ENCODE data around the gene ANKRD35. TPM values are rescaled to one million over a fixed set of nuclear protein-coding genes. Genes with fewer than 3 reads are reported as not detected.

The ANKRD35 gene
- total RNA-seq, 3 donors from 2014 or later (not counting 1 experiment from before 2014, with no cell fraction given) = 0.14 to 0.23 (median 0.23) TPM

DNA sequence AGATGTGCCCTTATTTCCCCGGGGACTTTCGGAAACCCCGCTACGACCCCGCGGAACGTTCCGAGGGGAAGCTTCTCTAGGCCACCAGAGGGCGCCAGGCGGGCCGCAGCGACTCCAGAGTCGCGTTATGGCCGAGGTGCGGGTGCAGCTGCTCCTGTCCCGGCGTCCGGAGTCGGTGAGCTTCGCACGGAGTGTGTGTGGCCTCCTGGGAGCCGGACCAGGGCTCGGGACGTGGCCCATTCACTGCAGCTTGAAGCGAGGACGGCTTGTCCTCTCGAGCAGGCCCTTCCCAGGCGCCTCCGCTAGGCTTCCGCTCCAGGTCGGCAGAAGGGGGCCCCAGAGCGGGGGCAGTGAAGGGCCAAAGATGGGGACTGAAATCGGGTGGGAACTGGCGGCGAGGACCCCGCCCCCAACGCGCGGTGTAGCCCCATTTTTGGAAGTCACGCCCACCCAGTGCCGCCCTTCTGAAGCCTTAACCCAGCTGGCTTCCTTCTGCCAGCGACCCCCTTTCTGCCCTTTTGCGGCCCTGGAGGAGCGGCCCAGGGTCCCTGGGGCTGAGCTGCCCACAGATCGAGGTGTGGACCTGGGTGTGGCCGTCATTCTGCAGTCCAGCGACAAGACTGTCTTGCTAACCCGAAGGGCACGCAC, 40.0 kb downstream of the ANKRD35 start, which contains the start of gene NUDT17:
Gene NUDT17 (plus strand): TSS at position 117 of the 648 bp plus-strand sequence. CDS start 11 bp downstream, at position 128.
- Histone ChIP-seq H3K27me3 (ENCODE audit: control insufficient read depth, insufficient read depth, low read length) (no peaks in the 10 kb centered on the region), H3K4me1 (ENCODE audit: control insufficient read depth, insufficient read depth, low read length) (peaks cover 20% of the 10 kb centered on the region), H3K27ac (ENCODE audit: low read length) (peak within 1 kb of the TSS; percentile 44), H3K9me3 (ENCODE audit: control insufficient read depth, insufficient read depth, low read length) (no peaks in the 10 kb centered on the region), H3K36me3 (ENCODE audit: control insufficient read depth, insufficient read depth, low read length) (peaks cover 40% of the 10 kb centered on the region), H3K4me3 (ENCODE audit: low read length) (peak within 1 kb of the TSS; percentile 68)
- H3K27me3 Mint-ChIP-seq (ENCODE audit: low read depth in 2 of 2) = no peaks in the 10 kb centered on the region
- ATAC-seq = peak; percentile 86 to 89 (median 87)
- whole genome bisulfite sequencing (ENCODE audit: insufficient coverage) = under 1% methylated on average over 50 of the region's 50 CpGs
- peak; percentile 74 to 88 for DNase-seq
- TF ChIP-seq, protein P1, sequence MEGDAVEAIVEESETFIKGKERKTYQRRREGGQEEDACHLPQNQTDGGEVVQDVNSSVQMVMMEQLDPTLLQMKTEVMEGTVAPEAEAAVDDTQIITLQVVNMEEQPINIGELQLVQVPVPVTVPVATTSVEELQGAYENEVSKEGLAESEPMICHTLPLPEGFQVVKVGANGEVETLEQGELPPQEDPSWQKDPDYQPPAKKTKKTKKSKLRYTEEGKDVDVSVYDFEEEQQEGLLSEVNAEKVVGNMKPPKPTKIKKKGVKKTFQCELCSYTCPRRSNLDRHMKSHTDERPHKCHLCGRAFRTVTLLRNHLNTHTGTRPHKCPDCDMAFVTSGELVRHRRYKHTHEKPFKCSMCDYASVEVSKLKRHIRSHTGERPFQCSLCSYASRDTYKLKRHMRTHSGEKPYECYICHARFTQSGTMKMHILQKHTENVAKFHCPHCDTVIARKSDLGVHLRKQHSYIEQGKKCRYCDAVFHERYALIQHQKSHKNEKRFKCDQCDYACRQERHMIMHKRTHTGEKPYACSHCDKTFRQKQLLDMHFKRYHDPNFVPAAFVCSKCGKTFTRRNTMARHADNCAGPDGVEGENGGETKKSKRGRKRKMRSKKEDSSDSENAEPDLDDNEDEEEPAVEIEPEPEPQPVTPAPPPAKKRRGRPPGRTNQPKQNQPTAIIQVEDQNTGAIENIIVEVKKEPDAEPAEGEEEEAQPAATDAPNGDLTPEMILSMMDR (IDR thresholded peaks at IDR 0.05) = peak; percentile 88
- H3K4me1 Mint-ChIP-seq = no peaks in the 10 kb centered on the region
- H3K27ac Mint-ChIP-seq = no peak within 1 kb of the TSS
- no peak within 1 kb of the TSS for H3K4me3 Mint-ChIP-seq
- no peaks in the 10 kb centered on the region for H3K9me3 Mint-ChIP-seq
- H3K36me3 Mint-ChIP-seq = peaks cover 12% of the 10 kb centered on the region
- intact Hi-C loops (cut with micrococcal nuclease) = loop anchor here (1.0 to 5.0 kb wide), 4 partner anchors 65 to 168 kb away; partner anchors contain the start of genes ANKRD34A, ITGA10 and POLR3GL

DNA sequence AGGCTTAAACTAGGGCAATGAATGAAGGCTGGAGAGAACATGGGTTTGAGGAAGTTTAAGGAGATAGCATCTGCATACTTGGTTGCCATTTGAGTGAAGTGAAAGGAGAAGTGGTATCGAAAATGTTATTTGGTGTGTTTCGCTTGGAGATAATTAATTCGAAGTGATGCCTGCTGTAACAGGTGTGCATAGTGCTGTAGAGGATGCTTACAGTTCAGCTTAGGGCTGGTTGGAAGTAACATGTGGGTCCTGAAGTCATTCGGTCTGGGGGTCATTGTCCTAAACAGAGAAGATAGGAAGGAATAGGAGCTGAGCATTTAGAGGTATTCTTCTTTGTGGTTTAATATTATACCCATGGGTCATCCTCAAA, 40.5 kb downstream of the ANKRD35 start:
- no peaks in the 10 kb centered on the region for H3K27me3 Mint-ChIP-seq (ENCODE audit: low read depth in 2 of 2)
- peak overlapping the region; percentile 44 for H3K27ac ChIP-seq (ENCODE audit: low read length)
- whole genome bisulfite sequencing (ENCODE audit: insufficient coverage) = 1% methylated on average over 4 of the region's 4 CpGs
- peak overlapping the region; percentile 68 for H3K4me3 ChIP-seq (ENCODE audit: low read length)
- no peaks in the 10 kb centered on the region for H3K9me3 Mint-ChIP-seq
- no peak overlapping the region for H3K4me3 Mint-ChIP-seq
- TF ChIP-seq, protein P1 (IDR thresholded peaks at IDR 0.05) = no peak
- H3K27me3 ChIP-seq (ENCODE audit: control insufficient read depth, insufficient read depth, low read length) = no peaks in the 10 kb centered on the region
- peaks cover 20% of the 10 kb centered on the region for H3K4me1 ChIP-seq (ENCODE audit: control insufficient read depth, insufficient read depth, low read length)
- peaks cover 12% of the 10 kb centered on the region for H3K36me3 Mint-ChIP-seq
- DNase-seq = no peak
- H3K36me3 ChIP-seq (ENCODE audit: control insufficient read depth, insufficient read depth, low read length) = peaks cover 38% of the 10 kb centered on the region
- H3K4me1 Mint-ChIP-seq = no peaks in the 10 kb centered on the region
- H3K27ac Mint-ChIP-seq = no peak overlapping the region
- H3K9me3 ChIP-seq (ENCODE audit: control insufficient read depth, insufficient read depth, low read length) = no peaks in the 10 kb centered on the region
- peak; percentile 38 to 53 (median 45) for ATAC-seq
- intact Hi-C loops (cut with micrococcal nuclease) = loop anchor here (1.0 to 5.0 kb wide), 4 partner anchors 65 to 168 kb away; partner anchors contain the start of genes ANKRD34A, ITGA10 and POLR3GL

DNA sequence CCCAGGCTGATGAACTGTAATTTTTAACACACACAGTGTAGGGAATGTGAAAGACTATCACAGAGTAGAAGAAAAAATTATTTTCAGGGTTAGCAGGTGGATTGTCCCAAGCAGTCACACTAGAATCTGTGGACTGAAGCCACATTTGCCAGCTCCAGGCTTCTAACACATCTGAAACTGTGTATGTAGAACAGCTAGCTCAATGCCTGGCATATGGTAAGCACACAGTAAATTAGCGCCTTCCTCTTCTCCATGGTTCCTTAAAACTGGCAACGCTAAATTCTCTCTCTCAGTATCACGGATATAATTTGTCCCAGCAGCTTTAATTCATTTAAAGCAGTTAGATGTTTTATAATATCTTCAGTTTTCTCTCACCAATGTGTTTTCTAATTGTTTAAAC, 42.6 kb downstream of the ANKRD35 start:
- DNase-seq (no peak), ATAC-seq (no peak)
- no peak overlapping the region for H3K4me3 ChIP-seq (ENCODE audit: low read length)
- peaks cover 20% of the 10 kb centered on the region for H3K4me1 ChIP-seq (ENCODE audit: control insufficient read depth, insufficient read depth, low read length)
- no peaks in the 10 kb centered on the region for H3K9me3 ChIP-seq (ENCODE audit: control insufficient read depth, insufficient read depth, low read length)
- no peak overlapping the region for H3K27ac ChIP-seq (ENCODE audit: low read length)
- 100% methylated on average over 1 of the region's 3 CpGs for WGBS (ENCODE audit: insufficient coverage)
- peaks cover 46% of the 10 kb centered on the region for H3K36me3 ChIP-seq (ENCODE audit: control insufficient read depth, insufficient read depth, low read length)
- Mint-ChIP-seq H3K9me3 (no peaks in the 10 kb centered on the region), H3K27ac (no peak overlapping the region), H3K4me1 (no peaks in the 10 kb centered on the region), H3K36me3 (peaks cover 12% of the 10 kb centered on the region), H3K4me3 (no peak overlapping the region), H3K27me3 (ENCODE audit: low read depth in 2 of 2) (no peaks in the 10 kb centered on the region)
- TF ChIP-seq, protein P1 (IDR thresholded peaks at IDR 0.05) = no peak
- H3K27me3 ChIP-seq (ENCODE audit: control insufficient read depth, insufficient read depth, low read length) = no peaks in the 10 kb centered on the region
- intact Hi-C loops (cut with micrococcal nuclease) = no loop called here

Data from natural killer cell (primary cell).